ENCODE results near the gene SEZ6. TPM values are rescaled to one million over a fixed set of nuclear protein-coding genes. Genes with fewer than 3 reads are reported as not detected.

SEZ6 gene
- total and polyA plus RNA-seq, 10 of the 15 experiments (the other 5 are each of a cell fraction or from before 2014, with no cell fraction given) = 0.05 to 0.87 (median 0.17) TPM; not detected in 4

DNA sequence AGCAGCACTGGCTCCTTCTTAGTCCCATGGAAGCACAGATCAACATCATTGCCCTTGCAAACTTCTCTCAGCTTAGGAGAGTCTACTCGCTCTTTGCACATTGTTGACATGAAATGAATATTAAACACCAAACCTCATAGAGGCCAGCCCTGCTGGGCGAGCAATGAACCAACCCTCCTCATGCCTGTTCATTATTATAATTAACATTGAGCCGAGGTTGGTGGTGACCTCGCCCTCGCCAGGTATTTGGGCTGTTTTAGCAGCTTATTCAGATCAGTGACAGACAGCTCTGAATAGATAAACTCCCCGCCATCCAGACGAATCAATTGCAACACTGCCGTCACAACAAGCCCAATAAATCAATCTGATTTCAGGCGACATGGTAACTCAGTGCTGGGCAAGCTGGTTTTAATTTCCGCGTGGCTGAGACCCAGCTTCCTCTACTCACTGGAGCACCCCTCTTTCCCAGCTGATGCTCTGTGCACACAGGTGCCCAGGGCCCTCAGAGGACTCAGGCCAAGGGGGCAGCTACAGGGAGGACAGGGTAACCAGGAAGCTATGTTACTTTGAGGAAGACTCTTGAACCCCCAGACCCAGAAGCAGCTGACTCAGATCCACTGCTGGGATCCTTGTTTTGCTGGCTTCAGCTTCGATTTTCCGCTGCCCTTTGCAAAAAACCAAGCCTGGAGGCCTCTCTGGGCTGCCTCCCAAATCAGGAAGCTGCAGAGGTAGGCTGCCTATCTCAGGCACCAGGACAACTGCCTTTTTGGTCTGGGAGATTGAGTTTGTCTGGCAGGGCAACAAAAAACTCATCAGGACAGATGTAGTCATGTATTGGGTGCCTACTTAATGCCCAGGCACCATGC is 10.7 kb upstream of the SEZ6 start (continued):
- TF ChIP-seq BCL11A (IDR thresholded peaks at IDR 0.05; ENCODE audit: low read depth, low read length) = no peak
- TF ChIP-seq, protein P1, sequence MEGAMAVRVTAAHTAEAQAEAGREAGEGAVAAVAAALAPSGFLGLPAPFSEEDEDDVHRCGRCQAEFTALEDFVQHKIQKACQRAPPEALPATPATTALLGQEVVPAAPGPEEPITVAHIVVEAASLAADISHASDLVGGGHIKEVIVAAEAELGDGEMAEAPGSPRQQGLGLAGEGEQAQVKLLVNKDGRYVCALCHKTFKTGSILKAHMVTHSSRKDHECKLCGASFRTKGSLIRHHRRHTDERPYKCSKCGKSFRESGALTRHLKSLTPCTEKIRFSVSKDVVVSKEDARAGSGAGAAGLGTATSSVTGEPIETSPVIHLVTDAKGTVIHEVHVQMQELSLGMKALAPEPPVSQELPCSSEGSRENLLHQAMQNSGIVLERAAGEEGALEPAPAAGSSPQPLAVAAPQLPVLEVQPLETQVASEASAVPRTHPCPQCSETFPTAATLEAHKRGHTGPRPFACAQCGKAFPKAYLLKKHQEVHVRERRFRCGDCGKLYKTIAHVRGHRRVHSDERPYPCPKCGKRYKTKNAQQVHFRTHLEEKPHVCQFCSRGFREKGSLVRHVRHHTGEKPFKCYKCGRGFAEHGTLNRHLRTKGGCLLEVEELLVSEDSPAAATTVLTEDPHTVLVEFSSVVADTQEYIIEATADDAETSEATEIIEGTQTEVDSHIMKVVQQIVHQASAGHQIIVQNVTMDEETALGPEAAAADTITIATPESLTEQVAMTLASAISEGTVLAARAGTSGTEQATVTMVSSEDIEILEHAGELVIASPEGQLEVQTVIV (IDR thresholded peaks at IDR 0.05; ENCODE audit: borderline replicate concordance, partially characterized antibody) = no peak
- TF ChIP-seq ZNF687 (IDR thresholded peaks at IDR 0.05) = no peak
- TF ChIP-seq ZNF217 (IDR thresholded peaks at IDR 0.05) = no peak
- no peak for TF ChIP-seq SMC3 (IDR thresholded peaks at IDR 0.05; ENCODE audit: borderline replicate concordance, low read length)

Data from GM12878 (cell line).